Measurements from ENCODE around the gene RAG1.
A peak's percentile ranks its signal among the peaks of the same experiment; 100 is the strongest.
"Not testable (repeated sequence)": the region's sequence is repeated elsewhere in the genome, so short reads cannot be mapped to it uniquely, and the experiment has no call there.

Gene RAG1

GRCh38 chr11:36567694-36568093, at the start of gene RAG1:
Gene RAG1, plus strand, starts transcription at chr11:36568007. Its CDS starts 5,298 bp downstream, at chr11:36573305.
- no peak for DNase-seq

- no peak for DNase-seq
These were observed 37.0 kb upstream of the RAG1 start for GRCh38 chr11:36530840-36531239.

- DNase-seq = no peak
These were observed 34.7 kb upstream of the RAG1 start for GRCh38 chr11:36532941-36533601.

GRCh38 chr11:36534276-36534840, 33.4 kb upstream of the RAG1 start:
- DNase-seq = no peak

GRCh38 chr11:36540998-36541397, 26.8 kb upstream of the RAG1 start:
- DNase-seq = no peak

- DNase-seq = no peak
These were observed 17.3 kb upstream of the RAG1 start for GRCh38 chr11:36550385-36551115.

GRCh38 chr11:36557390-36557789, 10.4 kb upstream of the RAG1 start:
- not testable (repeated sequence) for DNase-seq

- DNase-seq = no peak
These were observed 9.8 kb upstream of the RAG1 start for GRCh38 chr11:36557991-36558390.

GRCh38 chr11:36558571-36559413, 9.0 kb upstream of the RAG1 start:
- DNase-seq = no peak

GRCh38 chr11:36564376-36565030, 3.3 kb upstream of the RAG1 start:
- DNase-seq = peak; percentile 37

GRCh38 chr11:36565031-36565610, 2.7 kb upstream of the RAG1 start:
- DNase-seq = no peak

- DNase-seq = no peak
These were observed 1.3 kb upstream of the RAG1 start for GRCh38 chr11:36566407-36567053.

- DNase-seq = no peak
These were observed 1.3 kb downstream of the RAG1 start for GRCh38 chr11:36569095-36569494.

- no peak for DNase-seq
These were observed 6.7 kb downstream of the RAG1 start for GRCh38 chr11:36574486-36574885.

GRCh38 chr11:36577373-36577772, 9.6 kb downstream of the RAG1 start:
- DNase-seq = no peak

GRCh38 chr11:36577859-36578258, 10.1 kb downstream of the RAG1 start:
- DNase-seq = no peak

GRCh38 chr11:36578458-36578857, 10.7 kb downstream of the RAG1 start:
- no peak for DNase-seq

- no peak for DNase-seq
These were observed 13.7 kb downstream of the RAG1 start for GRCh38 chr11:36581536-36581935.

GRCh38 chr11:36583667-36584066, 15.9 kb downstream of the RAG1 start:
- no peak for DNase-seq

- no peak for DNase-seq
These were observed 18.7 kb downstream of the RAG1 start for GRCh38 chr11:36586543-36586942.

- no peak for DNase-seq
These were observed 20.3 kb downstream of the RAG1 start for GRCh38 chr11:36588099-36588498.

- DNase-seq = no peak
These were observed 22.7 kb downstream of the RAG1 start for GRCh38 chr11:36590513-36590912.

All from activated naive CD4-positive, alpha-beta T cell treated with anti-CD3 and anti-CD28 coated beads, Interleukin-2, amount 50 U/mL, for 16 hours (primary cell).